Epithelial cell of proximal tubule (primary cell): ENCODE measurements around the gene CCDC71L. TPM values are rescaled to one million over a fixed set of nuclear protein-coding genes. Genes with fewer than 3 reads are reported as not detected.

Experiments used
- DNase-seq: peaks from one replicate; pipeline ENCODE4 v3.0.0-alpha.2; 2011; ENCODE audit warnings: low read depth
- H3K4me3 ChIP-seq: 2 replicates; pipeline ENCODE4 v1.5.1; 2011; ENCODE audit warnings: low read depth, mild to moderate bottlenecking, low read length
- CTCF ChIP-seq: conservative IDR thresholded peaks from 2 replicates; pipeline ENCODE4 v1.5.1; 2012; ENCODE audit warnings: low read depth, mild to moderate bottlenecking, low read length
- total RNA-seq: library from RNA; depleted of rRNA; stranded (reverse); fragments of >200 nt; gene quantifications from 2 replicates; pipeline ENCODE4 v1.2.3, GENCODE V29; 2015

The CCDC71L gene
- total RNA-seq, 1 donor from 2014 or later, result 35.3 TPM

- no peak for DNase-seq
- no peak for TF ChIP-seq CTCF
- H3K4me3 ChIP-seq, result no peak overlapping the region
Measured at GRCh38 chr7:106629516-106629915, 31.4 kb downstream of the CCDC71L start.

- no peak overlapping the region for H3K4me3 ChIP-seq
- TF ChIP-seq CTCF, result no peak
- no peak for DNase-seq
Measured at GRCh38 chr7:106626376-106627164, 34.4 kb downstream of the CCDC71L start.

GRCh38 chr7:106625678-106626301 lies 35.2 kb downstream of the CCDC71L start:
- TF ChIP-seq CTCF, result no peak
- no peak overlapping the region for H3K4me3 ChIP-seq
- DNase-seq, result no peak

- no peak overlapping the region for H3K4me3 ChIP-seq
- no peak for TF ChIP-seq CTCF
- DNase-seq, result no peak
Measured at GRCh38 chr7:106623853-106624252, 37.1 kb downstream of the CCDC71L start.

GRCh38 chr7:106623315-106623660 lies 37.7 kb downstream of the CCDC71L start:
- DNase-seq, result no peak
- TF ChIP-seq CTCF, result no peak
- no peak overlapping the region for H3K4me3 ChIP-seq

- TF ChIP-seq CTCF, result no peak
- no peak overlapping the region for H3K4me3 ChIP-seq
- DNase-seq, result no peak
Measured at GRCh38 chr7:106622654-106623314, 38.2 kb downstream of the CCDC71L start.
